Endothelial cell of umbilical vein (primary cell): ENCODE measurements around the gene LAMC3. TPM values are rescaled to one million over a fixed set of nuclear protein-coding genes. Genes with fewer than 3 reads are reported as not detected.

Experiments used
- BruUV-seq: library from RNA; stranded (reverse); fragments of 400-500 nt; replicated peaks from 2 replicates; lab custom pipeline; 2021; lab: Mats Ljungman, UMichigan
- CTCF ChIA-PET: fragments of 300-600, 350-600 bp; sonication (Branson Sonifier 250); formaldehyde crosslinking; loops from one replicate; lab custom pipeline; 2021; ENCODE audit warnings: antibody characterized with exemption, inconsistent platforms; lab: Charles Lee
- POLR2A ChIA-PET: fragments of 300-600, 350-600 bp; sonication (Branson Sonifier 250); formaldehyde crosslinking; loops from one replicate; lab custom pipeline; 2021; ENCODE audit warnings: antibody characterized with exemption, inconsistent platforms; lab: Charles Lee
- DNase-seq: peaks from one replicate; pipeline ENCODE4 v3.0.0-alpha.2; 2011; ENCODE audit warnings: low read depth, low spot score
- FAIRE-seq: peaks from 2 replicates; lab custom pipeline; 2011; peaks lifted over from hg19 to GRCh38; lab: Jason Lieb, UNC
- H2AFZ ChIP-seq: 2 replicates; pipeline ENCODE4 v1.6.0; 2012; ENCODE audit warnings: low read depth, low read length, control low read depth, inconsistent platforms
- H3K27ac ChIP-seq: 2 replicates; pipeline ENCODE4 v1.5.1; 2011; ENCODE audit warnings: low read depth, mild to moderate bottlenecking, control low read depth, low read length, moderate library complexity; ENCODE audit not compliant: insufficient read depth
- H3K27me3 ChIP-seq, 2 experiments: 2 replicates each; pipeline versions ENCODE4 v1.6.0 to v1.6.1; 2011; ENCODE audit warnings: low read length in 2 of 2, mixed read lengths in 1 of 2; ENCODE audit not compliant: control insufficient read depth in 2 of 2, insufficient read depth in 2 of 2
- H3K36me3 ChIP-seq, 2 experiments: 2 replicates in 1 of 2; 3 replicates in 1 of 2; pipeline ENCODE4 v1.5.1; 2011; ENCODE audit warnings: low read length in 2 of 2, mild to moderate bottlenecking in 1 of 2, moderate library complexity in 1 of 2; ENCODE audit not compliant: control insufficient read depth in 2 of 2, insufficient read depth in 2 of 2; ENCODE audit errors: extremely low read depth in 1 of 2
- H3K4me1 ChIP-seq: 3 replicates; pipeline ENCODE4 v1.5.1; 2011; ENCODE audit warnings: mild to moderate bottlenecking, low read length; ENCODE audit not compliant: control insufficient read depth, insufficient read depth; ENCODE audit errors: extremely low read depth
- H3K4me2 ChIP-seq: 2 replicates; pipeline ENCODE4 v1.6.1; 2011; ENCODE audit warnings: low read length, control low read depth, mixed read lengths; ENCODE audit not compliant: insufficient read depth
- H3K4me3 ChIP-seq, 3 experiments: fragments of 200-600 bp in 1 of 3; sonication (generic), shearing (Covaris generic) in 1 of 3; replicated peaks in 1 of 3; 2 replicates each; pipeline ENCODE4 v1.5.1; 2011 to 2016; ENCODE audit warnings: control low read depth in 3 of 3, low read length in 3 of 3, mild to moderate bottlenecking in 2 of 3, inconsistent platforms in 1 of 3, low read depth in 1 of 3, moderate library complexity in 1 of 3; ENCODE audit not compliant: insufficient read depth in 1 of 3
- H3K79me2 ChIP-seq: 2 replicates; pipeline ENCODE4 v1.6.0; 2012; ENCODE audit warnings: low read length, inconsistent platforms; ENCODE audit not compliant: control insufficient read depth, insufficient read depth
- H3K9ac ChIP-seq: replicated peaks from 2 replicates; pipeline ENCODE3; 2011; ENCODE audit warnings: low read length, control low read depth; ENCODE audit not compliant: insufficient read depth; ENCODE audit errors: extremely low read depth
- H3K9me1 ChIP-seq: replicated peaks from 3 replicates; pipeline ENCODE4 v1.6.0; 2011; ENCODE audit warnings: mild to moderate bottlenecking, low read length; ENCODE audit not compliant: control insufficient read depth, insufficient read depth; ENCODE audit errors: extremely low read depth
- H3K9me3 ChIP-seq: replicated peaks from 2 replicates; pipeline ENCODE4 v1.5.1; 2012; ENCODE audit warnings: low read length, inconsistent platforms; ENCODE audit not compliant: control insufficient read depth, insufficient read depth
- H4K20me1 ChIP-seq: replicated peaks from 2 replicates; pipeline ENCODE3; 2011; ENCODE audit warnings: mild to moderate bottlenecking, low read length; ENCODE audit not compliant: control insufficient read depth, insufficient read depth; ENCODE audit errors: extremely low read depth
- CTCF ChIP-seq, 2 donors: IDR thresholded peaks; 1 replicate in 1 of 2; 2 replicates in 1 of 2; pipeline ENCODE4 v1.5.1; 2011; ENCODE audit warnings: low read length in 2 of 2, mild to moderate bottlenecking in 2 of 2, moderate library complexity in 2 of 2, control low read depth in 1 of 2, inconsistent platforms in 1 of 2, low read depth in 1 of 2; ENCODE audit not compliant: insufficient read depth in 1 of 2; ENCODE audit errors: extremely low read depth in 1 of 2
- EZH2 ChIP-seq: IDR thresholded peaks from 2 replicates; pipeline ENCODE4 v1.6.1; 2012; ENCODE audit warnings: borderline replicate concordance, low read depth, mild to moderate bottlenecking, moderate library complexity, low read length, inconsistent platforms; ENCODE audit not compliant: severe bottlenecking
- FOS ChIP-seq: IDR thresholded peaks from 2 replicates; pipeline ENCODE4 v1.6.1; 2011; ENCODE audit warnings: mild to moderate bottlenecking, low read length, moderate library complexity, borderline replicate concordance; ENCODE audit not compliant: insufficient read depth
- GATA2 ChIP-seq: IDR thresholded peaks from 2 replicates; pipeline ENCODE4 v1.7.0; 2011; ENCODE audit warnings: low read depth, mild to moderate bottlenecking, moderate library complexity, mixed read lengths, low read length; ENCODE audit not compliant: insufficient read length, insufficient read depth
- JUN ChIP-seq: IDR thresholded peaks from 2 replicates; pipeline ENCODE4 v1.6.1; 2011; ENCODE audit warnings: borderline replicate concordance, low read depth; ENCODE audit not compliant: insufficient read length, insufficient read depth
- MAX ChIP-seq: IDR thresholded peaks from 2 replicates; pipeline ENCODE4 v1.6.1; 2011; ENCODE audit not compliant: insufficient read depth, insufficient read length
- MYC ChIP-seq: IDR thresholded peaks from one replicate; pipeline ENCODE4 v1.6.1; 2011; ENCODE audit warnings: mild to moderate bottlenecking, low read depth, low read length
- POLR2A ChIP-seq: IDR thresholded peaks from 2 replicates; pipeline ENCODE4 v1.6.1; 2012; ENCODE audit warnings: low read depth, mild to moderate bottlenecking, control low read depth, low read length
- POLR2AphosphoS5 ChIP-seq: IDR thresholded peaks from 2 replicates; pipeline ENCODE4 v1.6.1; 2012; ENCODE audit warnings: low read depth, mild to moderate bottlenecking, control low read depth, low read length, moderate library complexity; ENCODE audit not compliant: insufficient read depth
- dilution Hi-C: fragments of 300-500 bp; cut with MboI; formaldehyde crosslinking; loops from one replicate; pipeline ENCODE4 v1.15.0; 2019; ENCODE audit warnings: low sequenced_read_pairs; ENCODE audit not compliant: extremely low pct_ligation_motif_present
- intact Hi-C: fragments of 100-400 bp; cut with micrococcal nuclease; formaldehyde crosslinking; loops from one replicate; pipeline ENCODE4 v1.10.0; 2022
- polyA plus RNA-seq, 4 experiments: library from polyadenylated mRNA; depleted of rRNA in 3 of 4; stranded (reverse) in 3 of 4; unstranded in 1 of 4; fragments of >200 nt; gene quantifications; 2 replicates each; pipeline versions ENCODE4 v1.2.1 to v1.2.3, GENCODE V29; 2011 to 2012; ENCODE audit warnings: missing spikeins in 1 of 4
- total RNA-seq: library from RNA; stranded (reverse); gene quantifications from 2 replicates; pipeline ENCODE4 v1.2.3, GENCODE V29; 2021

LAMC3 gene
- total and polyA plus RNA-seq, 2 donors (not counting 3 experiments of a cell fraction or from before 2014, with no cell fraction given), result 0.18 to 0.38 TPM

- no TSS peak for BruUV-seq
- ChIA-PET CTCF (interaction anchor here (0.8 to 3.4 kb wide), 7 partner anchors 8 to 298 kb away, joined by 3 to 22 read pairs (median 3); no protein-coding TSS in a partner anchor), POLR2A (no interaction called here)
- no peaks in the 10 kb centered on the region for H4K20me1 ChIP-seq
- H3K79me2 ChIP-seq, result no peaks in the 10 kb centered on the region
- no peak for FAIRE-seq
- no peaks in the 10 kb centered on the region for H3K9me3 ChIP-seq
- intact Hi-C loops, result no loop called here
- dilution Hi-C loops, result no loop called here
- H3K4me2 ChIP-seq, result no peak overlapping the region
- H2AFZ ChIP-seq, result no peak overlapping the region
- no peak overlapping the region for H3K4me3 ChIP-seq
- H3K27me3 ChIP-seq, result peaks cover 0 to 2% of the 10 kb centered on the region in 2 experiments
- no peak for DNase-seq
- TF ChIP-seq MYC (no peak), GATA2 (no peak), CTCF (IDR thresholded peaks at IDR 0.05; ENCODE audit: extremely low read depth in 1 of 2, insufficient read depth in 1 of 2, low read depth in 1 of 2, low read length in 2 of 2) (no peak), MAX (no peak), JUN (no peak), FOS (no peak), POLR2A (no peak), POLR2AphosphoS5 (no peak), EZH2 (no peak)
- no peak overlapping the region for H3K27ac ChIP-seq
- H3K9ac ChIP-seq, result no peak overlapping the region
- no peaks in the 10 kb centered on the region for H3K4me1 ChIP-seq
- H3K36me3 ChIP-seq, result no peaks in the 10 kb centered on the region
- no peaks in the 10 kb centered on the region for H3K9me1 ChIP-seq
These were observed 29.5 kb downstream of the LAMC3 start for GRCh38 chr9:131038256-131039128.
